HG03378 (cell line): ENCODE measurements around the gene CAMK2D.

Experiments
- ATAC-seq: cut with Tn5 transposase; IDR thresholded peaks from one replicate; pipeline ENCODE4 v1.9.1; 2021; ENCODE audit warnings: mild to moderate bottlenecking, moderate library complexity; ENCODE audit not compliant: unreplicated experiment

Gene CAMK2D

GRCh38 chr4:113539408-113539807 lies 222.1 kb downstream of the CAMK2D start:
- peak; percentile 64 for ATAC-seq

- ATAC-seq = no peak
Measured at GRCh38 chr4:113537628-113538027, 223.9 kb downstream of the CAMK2D start.

- no peak for ATAC-seq
Measured at GRCh38 chr4:113537203-113537602, 224.3 kb downstream of the CAMK2D start.

- ATAC-seq = no peak
Measured at GRCh38 chr4:113534711-113535110, 226.8 kb downstream of the CAMK2D start.

- no peak for ATAC-seq
Measured at GRCh38 chr4:113531572-113531971, 230.0 kb downstream of the CAMK2D start.

- ATAC-seq = no peak
Measured at GRCh38 chr4:113528395-113528794, 233.1 kb downstream of the CAMK2D start.

GRCh38 chr4:113525521-113525920 lies 236.0 kb downstream of the CAMK2D start:
- no peak for ATAC-seq

- ATAC-seq = peak; percentile 27
Measured at GRCh38 chr4:113524505-113525186, 236.9 kb downstream of the CAMK2D start.

- ATAC-seq = peak; percentile 97
Measured at GRCh38 chr4:113524096-113524495, 237.4 kb downstream of the CAMK2D start.

- no peak for ATAC-seq
Measured at GRCh38 chr4:113522433-113522832, 239.1 kb downstream of the CAMK2D start.

GRCh38 chr4:113513382-113513781 lies 248.2 kb downstream of the CAMK2D start:
- ATAC-seq = no peak

- no peak for ATAC-seq
Measured at GRCh38 chr4:113512880-113513279, 248.7 kb downstream of the CAMK2D start.

GRCh38 chr4:113511944-113512343 lies 249.6 kb downstream of the CAMK2D start:
- ATAC-seq = no peak

GRCh38 chr4:113509851-113510250 lies 251.7 kb downstream of the CAMK2D start:
- no peak for ATAC-seq

GRCh38 chr4:113505044-113505443 lies 256.5 kb downstream of the CAMK2D start:
- ATAC-seq = no peak

GRCh38 chr4:113504422-113504821 lies 257.1 kb downstream of the CAMK2D start:
- ATAC-seq = no peak

GRCh38 chr4:113503691-113504090 lies 257.8 kb downstream of the CAMK2D start:
- no peak for ATAC-seq

GRCh38 chr4:113502906-113503305 lies 258.6 kb downstream of the CAMK2D start:
- no peak for ATAC-seq

GRCh38 chr4:113502476-113502875 lies 259.1 kb downstream of the CAMK2D start:
- no peak for ATAC-seq

- ATAC-seq = no peak
Measured at GRCh38 chr4:113500424-113500823, 261.1 kb downstream of the CAMK2D start.

GRCh38 chr4:113499696-113500095 lies 261.8 kb downstream of the CAMK2D start:
- no peak for ATAC-seq

GRCh38 chr4:113499166-113499565 lies 262.4 kb downstream of the CAMK2D start:
- no peak for ATAC-seq
